Measurements from ENCODE around the gene HERC5.
A peak's percentile ranks its signal among the peaks of the same experiment; 100 is the strongest.

Gene HERC5

GRCh38 chr4:88448889-88449288 lies 8.0 kb upstream of the HERC5 start:
- DNase-seq = no peak

- no peak for DNase-seq
Observed at GRCh38 chr4:88449290-88449689, 7.6 kb upstream of the HERC5 start.

DNA sequence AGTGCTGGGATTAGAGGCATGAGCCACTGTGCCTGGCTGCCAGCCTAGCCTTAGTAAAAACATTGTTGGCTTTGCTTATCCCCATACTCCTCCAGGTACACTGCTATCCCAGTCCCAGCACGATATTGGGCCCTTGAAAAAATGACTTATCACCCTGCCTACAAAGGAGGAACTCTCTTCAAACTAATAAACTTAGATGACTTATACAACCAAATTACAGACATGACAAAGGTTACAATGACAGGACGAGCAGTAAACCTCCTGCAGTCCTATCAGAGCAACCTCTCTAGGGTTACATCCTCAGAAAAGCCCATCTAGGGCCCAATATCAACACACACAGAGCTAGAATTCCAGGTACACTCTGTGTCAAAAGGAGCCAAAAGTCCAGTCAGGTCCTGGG lies 5.7 kb upstream of the HERC5 start:
- no peak for DNase-seq

DNA sequence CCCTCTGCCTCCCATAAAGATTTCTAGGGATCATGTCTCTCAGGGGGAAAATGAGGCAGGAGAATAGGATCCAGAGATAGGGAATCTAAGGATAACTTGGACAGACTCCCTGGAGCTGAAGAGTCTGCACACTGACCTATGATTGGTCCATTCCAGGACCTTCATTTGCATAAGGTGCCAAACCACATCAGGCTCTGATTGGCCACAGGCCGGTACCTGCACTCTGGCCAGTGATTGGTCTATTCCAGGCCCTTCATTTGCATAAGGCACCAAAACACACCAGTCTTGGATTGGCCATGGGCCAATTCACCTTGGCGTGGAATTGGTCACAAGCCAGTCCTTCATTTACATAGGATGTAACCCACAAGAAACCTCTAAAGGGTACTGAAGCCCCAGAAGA lies 4.0 kb upstream of the HERC5 start:
- no peak for DNase-seq

DNA sequence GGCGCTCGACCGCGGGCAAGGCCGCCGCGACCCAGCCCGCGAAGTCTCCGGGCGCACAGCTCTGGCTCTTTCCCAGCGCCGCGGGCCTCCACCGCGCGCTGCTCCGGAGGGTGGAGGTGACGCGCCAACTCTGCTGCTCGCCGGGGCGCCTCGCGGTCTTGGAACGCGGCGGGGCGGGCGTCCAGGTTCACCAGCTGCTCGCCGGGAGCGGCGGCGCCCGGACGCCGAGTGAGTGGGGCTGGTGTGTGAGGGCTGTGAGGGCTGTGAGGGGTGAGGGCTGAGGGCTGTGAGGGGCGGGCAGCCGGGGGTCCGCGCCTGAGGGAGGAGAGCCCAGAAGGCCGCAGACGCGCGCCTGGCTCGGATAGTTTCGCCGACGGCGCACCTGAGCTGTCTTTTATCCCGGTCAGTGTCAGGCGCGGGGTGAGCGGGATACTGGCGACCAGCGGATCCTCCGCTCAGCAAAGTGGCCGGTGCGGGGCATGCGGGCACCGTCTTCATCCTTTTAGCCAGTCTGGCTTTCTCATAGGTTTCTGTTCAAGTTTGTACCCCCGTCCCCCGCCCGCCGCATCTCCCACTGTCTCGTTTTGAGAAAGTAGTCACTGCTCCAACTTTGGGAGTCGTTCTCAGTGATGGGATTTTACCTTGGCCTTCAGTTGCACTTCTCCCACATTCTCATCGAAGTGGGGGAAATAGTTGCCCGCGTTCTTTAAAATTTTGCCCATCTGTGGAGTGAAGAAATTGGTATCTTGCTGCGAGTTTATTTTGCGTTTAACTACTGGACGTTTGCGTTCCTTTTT lies 586 bp downstream of the HERC5 start:
- DNase-seq = peak; percentile 24

DNA sequence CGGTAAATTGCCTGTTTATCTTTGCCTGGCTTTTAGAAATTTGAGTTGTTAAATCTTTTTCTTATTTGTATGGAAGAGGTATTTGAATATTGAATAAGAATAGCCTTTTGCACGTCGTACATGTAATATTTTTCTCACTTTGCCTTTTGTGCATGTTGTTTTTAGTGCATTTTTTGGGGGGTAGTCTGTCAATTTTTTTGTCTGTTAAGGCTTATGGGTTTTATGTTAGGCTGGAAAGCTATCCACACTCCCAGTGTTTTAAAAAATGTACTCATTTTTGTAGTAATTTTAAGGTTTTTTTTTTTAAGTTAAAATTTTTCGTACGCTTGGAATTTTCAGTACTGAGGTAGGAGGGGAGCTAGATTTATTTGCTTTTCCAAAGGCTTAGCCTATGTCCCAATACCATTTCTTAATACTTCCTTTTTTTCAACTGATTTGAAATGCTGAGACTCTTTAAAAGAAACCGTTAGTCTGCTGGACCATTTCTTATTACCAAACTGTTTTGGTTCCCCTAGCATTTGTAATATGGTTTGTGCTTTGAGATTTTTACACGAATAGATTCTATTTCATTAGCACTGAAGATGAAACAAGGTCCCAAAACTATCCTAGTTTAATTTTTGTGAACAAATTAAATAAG lies 1.3 kb downstream of the HERC5 start:
- peak; percentile 10 for DNase-seq

- no peak for DNase-seq
Observed at GRCh38 chr4:88465653-88466192, 8.8 kb downstream of the HERC5 start.

DNA sequence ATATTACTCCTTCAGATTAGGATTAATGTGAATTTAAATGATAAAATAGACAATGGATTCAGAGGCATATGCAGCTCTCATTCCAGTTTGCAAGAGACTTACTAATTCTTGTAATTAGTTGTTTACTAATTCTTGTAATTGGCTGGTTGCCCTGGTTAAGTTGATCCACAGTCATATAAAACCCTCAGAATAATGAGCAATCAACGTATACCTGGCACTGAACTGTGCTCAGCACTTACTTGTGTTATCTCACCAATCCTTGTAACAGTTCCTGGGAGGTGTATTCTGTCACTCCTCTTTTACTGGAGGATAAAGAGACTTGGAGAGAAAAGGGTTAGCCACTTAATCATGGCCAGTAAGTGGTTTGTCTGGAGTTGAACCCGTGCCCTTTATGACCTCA lies 10.5 kb downstream of the HERC5 start:
- no peak for DNase-seq

GRCh38 chr4:88477229-88477860 lies 20.4 kb downstream of the HERC5 start:
- DNase-seq = no peak

GRCh38 chr4:88478247-88478646 lies 21.3 kb downstream of the HERC5 start:
- DNase-seq = no peak

GRCh38 chr4:88481537-88481936 lies 24.6 kb downstream of the HERC5 start:
- DNase-seq = no peak

- DNase-seq = no peak
Observed at GRCh38 chr4:88489100-88489761, 32.3 kb downstream of the HERC5 start.

DNA sequence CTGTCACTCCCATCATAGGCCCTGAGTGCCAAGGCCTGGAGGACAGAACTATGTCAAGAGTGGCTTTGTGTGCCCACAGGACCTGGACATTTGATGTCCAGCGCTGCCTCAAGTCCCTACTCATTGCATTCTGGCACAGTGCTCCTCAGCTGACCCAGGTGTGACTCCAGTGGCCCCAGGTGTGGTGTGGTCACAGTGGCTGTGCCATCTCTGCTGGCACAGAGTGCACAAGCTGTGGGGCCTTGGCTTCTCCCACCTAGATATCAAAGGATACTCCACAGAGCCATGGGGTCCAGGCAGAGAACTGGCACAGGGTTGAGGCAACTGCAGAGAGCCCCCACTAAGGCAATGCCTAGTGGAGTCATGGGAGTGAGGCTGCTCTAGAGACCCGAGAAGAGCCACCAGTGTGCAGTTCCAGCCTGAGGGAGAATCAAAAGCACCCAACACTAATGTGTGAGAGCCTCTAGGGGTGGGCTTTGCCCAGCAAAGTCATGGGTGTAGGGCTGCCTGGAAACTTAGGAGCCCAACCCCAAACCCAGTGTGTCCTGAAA lies 41.0 kb downstream of the HERC5 start:
- DNase-seq = no peak

- no peak for DNase-seq
Observed at GRCh38 chr4:88503344-88503743, 46.4 kb downstream of the HERC5 start.

DNA sequence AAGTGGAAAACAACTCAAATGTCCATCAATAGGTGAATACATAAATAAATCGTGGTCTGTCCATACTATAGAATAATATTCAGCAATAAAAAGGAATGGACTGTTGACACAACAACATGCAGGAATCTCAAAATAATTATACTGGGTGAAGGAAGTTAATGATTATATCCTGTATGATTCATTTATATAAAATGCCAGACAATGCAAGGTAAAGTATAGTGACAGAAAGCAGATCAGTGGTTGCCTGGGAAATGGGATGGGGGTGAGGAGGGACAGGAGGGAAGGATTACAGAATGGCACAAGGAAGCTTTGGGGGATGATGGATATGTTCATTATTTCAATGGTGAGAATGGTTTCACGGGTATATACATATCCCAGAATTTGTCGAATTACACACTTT lies 54.3 kb downstream of the HERC5 start:
- no peak for DNase-seq

DNA sequence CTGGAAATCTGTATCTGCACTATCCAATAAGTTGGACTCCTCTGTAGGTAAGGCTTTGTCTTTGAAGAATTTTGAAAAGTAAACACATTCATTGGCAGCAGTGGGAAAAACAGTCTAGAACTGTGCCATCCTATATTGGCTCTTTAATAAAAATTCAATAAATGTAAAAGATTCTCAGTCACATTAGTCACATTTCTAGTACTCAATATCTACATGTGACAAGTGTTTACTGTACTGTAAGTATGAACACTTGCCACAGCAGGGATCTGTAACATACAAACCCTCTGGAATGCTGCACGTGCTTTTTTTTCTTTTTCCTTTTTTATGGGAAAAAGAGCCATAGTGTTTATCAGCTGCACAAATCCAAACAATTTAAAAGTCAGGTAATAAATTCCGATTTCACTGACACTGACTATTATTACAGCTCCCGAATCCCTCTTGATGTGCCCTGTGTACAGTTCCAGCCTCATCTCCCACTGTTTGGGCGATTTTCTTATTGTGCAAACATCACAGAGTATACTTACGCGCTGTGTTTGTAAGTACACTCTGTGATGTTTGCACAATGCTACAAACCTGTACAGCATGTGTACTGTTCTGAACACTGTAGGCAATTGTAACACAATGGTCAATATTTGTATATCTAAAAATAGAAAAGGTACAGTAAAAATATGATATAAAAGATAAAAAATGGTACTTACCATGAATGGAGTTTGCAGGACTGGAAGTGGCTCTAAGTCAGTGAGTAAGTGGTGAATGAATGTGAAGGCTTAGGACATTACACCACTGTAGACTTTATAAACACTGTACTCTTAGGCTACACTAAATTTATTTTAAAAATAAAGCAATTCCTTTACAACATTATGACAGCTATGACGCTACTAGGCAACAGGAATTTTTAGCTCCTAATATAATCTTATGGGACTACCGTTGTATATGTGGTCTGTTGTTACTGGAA lies 57.9 kb downstream of the HERC5 start:
- no peak for DNase-seq

GRCh38 chr4:88516746-88517145 lies 59.8 kb downstream of the HERC5 start:
- no peak for DNase-seq

DNA sequence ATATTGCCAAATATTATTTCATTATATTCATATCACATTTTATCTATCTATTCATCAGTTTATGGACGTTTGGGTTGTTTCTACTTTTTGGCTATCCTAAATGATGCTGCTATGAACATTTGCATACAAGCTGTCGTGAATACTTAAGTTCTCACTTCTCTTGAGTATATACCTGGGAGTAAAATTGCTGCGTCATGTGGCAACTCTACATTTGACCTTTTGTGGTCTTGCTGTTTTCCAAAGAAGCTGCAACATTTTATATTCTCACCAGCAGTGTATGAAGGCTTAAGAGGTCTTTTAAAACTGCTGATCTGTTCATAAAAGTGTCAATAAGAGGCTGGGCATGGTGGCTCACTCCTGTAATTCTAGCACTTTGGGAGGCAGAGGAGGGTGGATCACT lies 60.9 kb downstream of the HERC5 start:
- DNase-seq = no peak

- no peak for DNase-seq
Observed at GRCh38 chr4:88518911-88519310, 62.0 kb downstream of the HERC5 start.

DNA sequence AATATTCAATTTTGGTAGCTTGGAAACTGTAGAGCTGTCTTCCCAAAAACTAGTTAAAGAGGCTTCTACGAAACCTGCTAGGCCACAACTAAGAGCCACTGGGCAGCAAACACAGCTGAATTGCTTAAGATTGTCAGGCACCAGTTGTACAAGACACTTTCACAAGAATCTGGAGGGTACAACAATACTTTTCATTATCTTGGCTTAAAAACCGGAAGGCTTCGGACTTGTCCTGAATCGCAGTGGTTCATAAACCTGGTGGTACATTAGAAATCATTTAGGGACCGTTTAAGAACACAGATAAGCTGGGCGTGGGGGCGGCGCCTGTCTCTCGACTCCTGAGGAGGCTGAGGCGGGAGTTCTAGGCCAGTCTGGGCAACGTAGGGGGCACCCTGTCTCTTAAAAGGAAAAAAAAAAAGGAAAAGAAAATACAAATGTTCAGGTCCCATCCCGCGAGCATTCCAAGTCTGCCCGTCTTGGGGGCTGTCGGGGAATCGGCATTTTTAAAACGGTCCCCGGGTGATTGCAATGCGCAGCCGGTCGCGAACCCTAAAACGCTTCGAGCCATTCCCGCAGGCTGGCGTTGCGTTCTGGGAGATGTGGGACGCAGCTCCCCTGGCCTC lies 65.9 kb downstream of the HERC5 start:
- DNase-seq = peak; percentile 28
